Occipital lobe (tissue), 2 donors: Measurements from ENCODE around the gene CPT1B. TPM values are rescaled to one million over a fixed set of nuclear protein-coding genes. Genes with fewer than 3 reads are reported as not detected.
"Not testable (repeated sequence)": the region's sequence is repeated elsewhere in the genome, so short reads cannot be mapped to it uniquely, and the experiment has no call there.

ENCODE experiments used
- DNase-seq: peaks from one replicate; lab custom pipeline; 2025; lab: John Stamatoyannopoulos, UW
- total RNA-seq: library from RNA; depleted of rRNA; stranded (reverse); fragments of >200 nt; gene quantifications from one replicate; pipeline ENCODE4 v1.2.3, GENCODE V29; 2014

Gene CPT1B
- 6.7 TPM for total RNA-seq

DNA sequence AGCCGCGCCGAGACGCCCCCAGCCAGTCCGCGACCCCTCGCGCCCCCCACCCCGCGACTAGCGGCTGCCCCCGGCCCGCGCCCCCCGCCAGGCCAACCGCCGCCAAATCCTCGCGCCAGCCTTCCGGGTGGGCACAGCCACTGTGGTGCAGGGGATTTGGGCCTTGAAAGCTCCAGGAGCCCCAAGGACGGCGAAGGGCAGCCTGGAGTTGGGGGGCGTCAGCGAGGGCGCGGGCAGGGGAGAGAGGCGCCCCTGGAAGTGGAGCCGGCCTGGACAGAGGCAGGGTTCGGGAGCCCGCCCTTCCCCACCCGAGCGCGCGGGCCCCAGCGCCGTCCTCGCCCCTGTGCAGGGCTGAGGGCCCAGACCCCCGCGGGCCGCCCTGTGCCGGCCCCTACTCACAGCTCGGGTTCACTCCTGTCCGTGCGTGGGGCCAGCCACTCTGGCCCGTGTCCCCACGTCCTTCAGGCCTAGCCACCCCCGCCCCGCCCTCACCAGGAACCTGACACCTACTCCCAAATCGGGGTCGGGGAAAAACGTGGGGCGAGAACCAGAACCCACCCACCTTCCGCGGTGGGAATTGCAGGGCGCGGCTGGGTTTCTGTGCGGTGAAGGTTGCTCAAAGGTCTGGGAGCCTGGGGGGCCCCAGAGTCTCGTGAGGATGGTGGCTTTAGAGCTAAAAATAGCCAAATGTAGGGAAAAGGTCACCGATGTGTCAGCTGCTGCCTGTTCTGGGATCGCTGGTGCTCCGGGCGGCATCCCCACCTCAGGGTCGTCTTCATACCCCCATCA lies at the start of gene CPT1B:
Gene CPT1B (minus strand): TSS at position 441 of the 789 bp plus-strand sequence. CDS start 512 bp downstream, outside the sequence.
- DNase-seq: no peak

DNA sequence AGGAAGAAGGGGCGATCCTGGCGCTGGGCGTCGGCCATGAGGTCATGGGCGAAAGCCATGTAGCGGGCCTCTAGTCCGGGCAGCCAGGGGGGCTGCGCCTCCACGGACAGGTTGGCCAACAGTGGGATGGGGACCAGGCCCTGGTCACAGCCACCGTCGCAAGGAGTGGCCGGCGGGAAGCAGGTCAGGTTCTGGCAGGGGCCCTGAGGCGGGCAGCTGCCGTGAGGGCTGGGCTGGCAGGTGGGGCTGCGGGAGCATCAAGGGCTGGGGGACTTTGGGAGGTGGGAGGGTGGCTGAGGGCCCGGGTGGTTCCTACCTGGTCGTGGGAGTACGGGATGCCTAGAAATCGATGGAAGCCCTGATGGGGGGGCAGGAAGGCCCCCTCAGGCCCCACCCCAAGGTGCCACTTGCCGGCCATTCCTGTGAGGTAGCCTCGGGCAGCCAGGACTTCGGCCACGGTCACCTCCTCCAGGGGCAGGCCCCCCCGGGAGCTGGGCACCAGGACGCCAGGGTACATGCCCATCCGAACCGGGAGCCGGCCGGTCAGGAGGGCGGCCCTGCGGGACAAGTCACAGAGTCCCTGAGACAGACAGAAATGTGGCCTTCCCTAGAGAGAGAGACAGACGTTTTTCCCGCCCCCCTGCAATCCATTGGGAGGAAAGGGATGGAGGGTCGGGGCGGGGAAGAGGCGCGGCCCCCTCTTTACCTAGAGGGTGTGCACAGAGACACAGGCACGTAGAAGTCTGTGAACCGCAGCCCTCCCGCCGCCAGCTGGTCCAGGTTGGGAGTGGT lies 48.8 kb upstream of the CPT1B start:
- no peak for DNase-seq

- DNase-seq: no peak
Observed at GRCh38 chr22:50626314-50626849, 48.2 kb upstream of the CPT1B start.

- no peak for DNase-seq
Observed at GRCh38 chr22:50625568-50626313, 47.5 kb upstream of the CPT1B start.

DNA sequence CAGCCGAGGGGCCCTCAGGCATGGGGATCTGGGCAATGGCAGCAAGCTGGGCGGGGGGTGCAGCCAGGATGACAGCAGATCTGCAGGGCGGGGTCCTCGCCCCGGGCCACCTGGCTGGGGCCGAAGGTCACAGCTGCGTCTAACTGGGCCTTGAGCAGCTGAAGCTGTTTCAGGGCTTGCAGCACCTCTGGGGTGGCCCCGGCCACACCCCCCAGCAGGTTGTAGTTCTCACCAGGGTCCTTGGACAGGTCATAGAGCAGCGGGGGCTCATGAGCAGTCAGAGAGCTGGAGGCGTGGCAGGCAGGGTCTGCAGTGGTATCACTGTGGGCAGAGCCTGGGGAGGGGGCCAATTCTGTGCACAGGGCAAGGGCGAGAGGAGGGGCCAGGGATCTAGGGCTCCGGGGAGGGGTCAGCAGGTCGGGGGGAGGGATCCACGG lies 46.9 kb upstream of the CPT1B start:
- DNase-seq: no peak

DNA sequence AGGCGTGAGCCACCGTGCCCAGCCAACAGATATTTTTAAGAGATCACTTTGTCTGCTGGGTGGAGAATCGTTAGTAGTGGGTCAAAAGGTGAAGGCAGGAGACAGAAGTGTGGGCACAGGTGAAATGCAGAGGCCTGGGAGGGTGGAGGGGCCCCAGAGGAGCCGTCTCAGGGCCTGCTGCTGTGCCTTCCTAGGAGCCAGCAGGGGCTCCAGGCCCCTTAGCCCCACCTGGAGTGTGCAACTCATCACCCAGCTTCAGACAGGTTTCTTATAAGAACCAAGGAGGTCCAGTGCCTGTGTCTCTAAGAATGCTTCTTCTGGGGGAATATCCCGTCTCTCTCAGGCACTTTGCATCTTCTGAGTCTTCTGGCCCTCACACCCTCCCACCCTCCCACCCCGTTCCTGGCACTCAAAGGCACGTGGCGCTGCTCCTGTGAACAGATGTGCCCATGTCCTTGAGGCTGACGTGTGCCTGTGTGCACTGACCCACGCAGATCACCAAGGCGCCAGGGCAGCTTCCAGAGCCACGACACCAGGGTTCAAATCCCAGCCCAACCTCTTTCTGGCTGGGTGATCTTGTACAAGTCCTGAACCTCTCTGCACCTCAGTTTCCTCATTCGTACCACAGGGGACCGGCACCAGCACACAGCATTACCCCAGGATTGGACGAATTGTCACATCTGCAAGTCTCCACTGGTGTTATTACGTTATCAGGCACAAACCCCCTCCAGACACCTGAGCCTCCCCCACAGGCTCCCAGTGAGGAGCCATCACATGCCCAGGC lies 46.3 kb upstream of the CPT1B start:
- no peak for DNase-seq

DNA sequence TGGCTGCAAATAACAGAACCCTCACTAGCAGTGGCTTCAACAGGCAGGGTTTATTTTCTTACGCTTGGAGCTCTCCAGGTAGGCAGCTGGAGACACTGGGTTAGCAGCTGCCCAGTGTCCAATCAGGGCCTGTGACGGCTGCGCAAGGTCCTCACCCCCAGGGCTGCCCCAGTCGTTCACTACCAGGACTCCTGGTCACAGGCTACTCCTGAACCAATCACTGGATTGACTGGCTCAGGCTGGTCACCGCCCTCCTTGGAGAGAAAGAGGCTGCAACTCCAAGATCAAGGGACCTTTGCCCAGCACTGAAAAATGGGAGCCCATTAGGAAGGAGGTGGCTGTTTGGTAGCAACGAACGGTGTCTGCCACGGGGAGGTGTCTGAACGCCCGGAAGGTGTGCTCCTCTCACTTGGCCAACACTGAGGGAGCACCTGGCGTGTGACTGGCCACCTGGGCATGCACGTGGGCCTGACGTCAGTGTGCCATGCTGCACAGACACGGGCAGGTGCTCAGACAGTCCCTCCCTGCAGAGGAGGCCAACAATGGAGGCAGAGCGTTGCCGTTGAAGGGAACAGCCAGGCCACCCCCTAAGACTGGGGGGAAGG lies 44.6 kb upstream of the CPT1B start:
- DNase-seq: no peak

DNA sequence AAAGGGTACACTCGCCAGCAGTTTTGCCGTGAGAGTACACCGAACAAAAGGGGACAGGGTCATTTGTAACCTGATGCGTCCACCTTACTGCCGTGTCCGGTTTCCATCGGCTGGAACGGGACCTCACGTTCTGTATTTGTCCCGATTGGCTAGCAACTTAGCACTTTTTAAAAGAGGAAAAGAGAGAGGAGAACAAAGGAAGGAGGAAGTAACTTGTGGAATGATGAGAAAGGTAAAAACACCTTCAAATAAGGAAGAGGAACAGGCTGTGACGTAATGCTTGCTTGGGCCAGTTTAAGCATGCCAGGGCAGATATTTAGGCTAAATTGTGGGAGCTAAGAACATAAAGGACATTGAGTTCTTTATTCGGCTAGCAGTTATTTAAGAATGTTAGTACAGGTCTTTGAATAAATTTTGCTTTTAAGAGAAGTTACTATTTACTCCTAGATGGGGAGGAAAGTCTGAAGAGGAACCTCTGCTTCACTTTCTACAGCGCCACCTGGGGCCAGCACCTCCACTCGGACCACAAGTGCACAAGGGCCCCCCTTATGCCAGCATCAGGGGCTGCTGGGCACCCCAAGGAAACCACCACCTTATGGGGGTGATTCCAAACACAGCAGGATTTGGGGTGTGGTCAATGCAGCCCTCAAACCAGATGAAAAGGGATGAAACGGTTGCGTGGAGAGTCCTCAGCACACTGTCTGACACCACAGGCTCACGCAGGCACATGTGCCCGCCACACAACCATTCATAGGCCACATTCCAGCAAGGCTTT lies 43.9 kb upstream of the CPT1B start:
- DNase-seq: no peak

DNA sequence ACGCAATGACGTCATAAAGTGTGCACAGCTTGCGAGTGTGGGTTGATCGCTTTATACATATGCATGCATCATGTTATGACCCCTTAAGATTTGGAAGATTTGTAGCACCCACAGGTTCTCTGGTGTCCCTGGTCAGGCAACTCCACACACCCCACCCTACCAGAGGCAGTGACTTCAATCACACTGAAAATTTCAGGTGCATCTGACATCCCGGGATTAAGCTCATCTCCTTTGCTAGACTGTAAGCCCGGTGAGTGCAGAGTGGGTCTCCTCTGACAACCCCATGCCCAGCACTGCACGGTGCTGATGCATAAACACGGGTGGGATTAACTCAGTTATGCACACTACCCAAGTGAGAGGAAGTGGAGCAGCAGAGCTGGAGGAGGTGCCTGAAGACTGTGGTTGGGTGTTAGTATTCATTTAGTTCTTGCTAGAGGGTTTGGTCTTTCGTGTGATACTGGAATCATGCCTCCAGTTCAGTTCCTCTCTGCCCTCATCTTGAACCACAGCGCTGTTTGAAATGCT lies 43.2 kb upstream of the CPT1B start:
- no peak for DNase-seq

DNA sequence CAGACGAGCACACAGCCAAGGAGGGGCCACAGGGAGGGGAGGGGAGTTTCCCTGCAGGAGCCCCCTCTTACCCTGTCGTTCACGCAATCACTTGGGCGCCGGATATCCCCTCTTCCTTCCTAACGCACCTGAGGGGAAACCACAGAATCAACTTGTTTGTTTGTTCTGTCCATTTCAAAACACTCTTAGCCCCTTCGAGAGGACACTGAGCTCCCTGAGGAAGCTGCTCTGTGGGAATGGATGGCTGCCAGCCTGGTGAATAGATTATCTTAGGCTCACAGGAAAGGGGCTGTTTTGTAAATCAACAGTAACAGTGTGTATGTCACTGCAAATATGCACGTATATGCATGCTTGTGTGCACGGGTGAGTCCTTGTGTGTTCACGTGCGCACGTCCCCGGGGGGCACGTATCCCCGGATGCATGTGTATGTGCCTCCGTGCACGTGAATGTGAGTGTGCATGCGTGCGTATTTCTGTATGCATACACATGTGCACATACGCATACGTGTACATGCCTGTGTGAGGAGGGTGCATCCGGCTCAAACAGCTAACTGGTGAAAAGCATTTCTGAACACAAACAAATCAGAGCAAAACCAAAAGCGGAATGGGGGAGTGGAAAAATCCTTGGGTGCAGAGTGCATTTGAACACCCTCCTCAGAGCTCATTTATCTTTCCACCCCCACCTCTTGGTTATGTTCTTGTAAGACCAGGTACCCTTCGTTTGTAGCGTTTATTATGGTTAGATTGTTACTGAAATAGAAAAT lies 42.5 kb upstream of the CPT1B start:
- no peak for DNase-seq

- DNase-seq: not testable (repeated sequence)
Observed at GRCh38 chr22:50614296-50614695, 36.1 kb upstream of the CPT1B start.

DNA sequence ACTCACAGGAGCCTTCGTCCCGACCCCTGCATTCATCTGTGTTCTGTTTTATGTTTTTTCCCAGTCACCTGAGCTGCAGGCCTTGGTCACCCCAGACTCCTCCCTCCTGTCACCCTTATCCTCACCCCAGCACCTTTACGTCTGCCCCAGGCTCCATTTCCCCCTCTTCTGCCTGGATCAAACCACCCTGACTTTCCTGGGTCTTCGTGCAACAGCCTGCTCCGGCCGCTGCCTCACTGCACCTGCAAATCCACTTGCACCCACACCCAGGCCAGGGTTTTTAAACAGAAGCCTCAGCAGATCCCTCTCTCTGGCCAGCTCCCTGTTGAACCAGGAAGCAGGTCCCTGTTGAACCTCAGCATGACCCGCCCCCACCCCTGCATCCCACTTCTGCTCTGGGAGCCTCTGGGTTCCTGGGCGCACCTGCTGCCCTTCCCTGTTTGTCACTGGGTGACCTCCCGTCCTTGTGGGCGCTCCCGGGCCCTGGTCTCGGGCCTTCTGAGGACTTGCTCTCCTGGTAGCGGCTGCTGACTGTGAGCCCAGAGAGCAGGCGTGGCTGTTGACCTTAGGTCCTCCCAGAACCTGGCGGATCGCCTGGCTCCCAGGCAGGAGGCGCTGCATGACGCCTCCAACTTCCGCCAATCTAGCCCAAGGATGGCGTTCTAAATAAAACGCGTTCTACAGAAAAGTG lies 35.2 kb upstream of the CPT1B start:
- DNase-seq: no peak

- no peak for DNase-seq
Observed at GRCh38 chr22:50612528-50613221, 34.4 kb upstream of the CPT1B start.

DNA sequence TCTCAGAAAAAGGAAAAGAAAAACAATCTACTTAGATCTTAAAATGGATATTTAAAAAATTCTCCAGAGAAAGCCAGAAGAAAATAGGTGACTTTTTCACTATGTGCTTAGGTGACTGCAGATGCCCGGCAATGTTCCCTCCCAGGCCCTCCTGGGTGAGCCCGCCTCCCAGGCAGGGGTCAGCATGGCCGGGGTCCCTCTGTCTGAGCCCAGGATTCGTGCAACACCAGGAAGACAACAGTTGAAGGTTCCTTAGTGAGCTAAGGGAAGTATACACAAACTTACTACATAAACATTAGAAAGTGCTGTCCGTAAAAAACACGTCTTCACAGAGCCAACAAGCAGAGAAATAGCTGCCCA lies 33.9 kb upstream of the CPT1B start:
- DNase-seq: no peak

- DNase-seq: no peak
Observed at GRCh38 chr22:50611341-50612060, 33.3 kb upstream of the CPT1B start.

- no peak for DNase-seq
Observed at GRCh38 chr22:50610581-50610980, 32.4 kb upstream of the CPT1B start.

DNA sequence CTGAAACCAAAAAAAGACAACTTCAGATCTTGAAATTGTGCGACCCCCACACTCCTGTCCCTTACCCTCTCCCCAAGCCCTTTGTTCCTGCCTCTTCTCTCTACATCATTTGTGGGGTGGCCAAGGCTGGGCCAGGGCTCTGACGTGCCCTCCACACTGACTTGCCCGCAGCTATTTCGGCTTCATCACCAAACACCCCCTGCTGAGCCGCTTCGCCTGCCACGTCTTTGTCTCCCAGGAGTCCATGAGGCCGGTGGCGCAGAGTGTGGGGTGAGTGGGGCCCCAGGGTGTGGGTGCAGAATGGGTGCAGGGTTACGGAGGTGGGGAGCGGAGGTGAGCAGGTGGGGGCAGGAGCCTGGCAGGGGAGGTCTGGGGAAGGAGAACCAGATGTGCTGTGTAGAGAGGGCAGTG lies 31.8 kb upstream of the CPT1B start:
- DNase-seq: no peak
